Measurements from ENCODE around the gene NOS3.
"Not testable (repeated sequence)": the region's sequence is repeated elsewhere in the genome, so short reads cannot be mapped to it uniquely, and the experiment has no call there.

The NOS3 gene

DNA sequence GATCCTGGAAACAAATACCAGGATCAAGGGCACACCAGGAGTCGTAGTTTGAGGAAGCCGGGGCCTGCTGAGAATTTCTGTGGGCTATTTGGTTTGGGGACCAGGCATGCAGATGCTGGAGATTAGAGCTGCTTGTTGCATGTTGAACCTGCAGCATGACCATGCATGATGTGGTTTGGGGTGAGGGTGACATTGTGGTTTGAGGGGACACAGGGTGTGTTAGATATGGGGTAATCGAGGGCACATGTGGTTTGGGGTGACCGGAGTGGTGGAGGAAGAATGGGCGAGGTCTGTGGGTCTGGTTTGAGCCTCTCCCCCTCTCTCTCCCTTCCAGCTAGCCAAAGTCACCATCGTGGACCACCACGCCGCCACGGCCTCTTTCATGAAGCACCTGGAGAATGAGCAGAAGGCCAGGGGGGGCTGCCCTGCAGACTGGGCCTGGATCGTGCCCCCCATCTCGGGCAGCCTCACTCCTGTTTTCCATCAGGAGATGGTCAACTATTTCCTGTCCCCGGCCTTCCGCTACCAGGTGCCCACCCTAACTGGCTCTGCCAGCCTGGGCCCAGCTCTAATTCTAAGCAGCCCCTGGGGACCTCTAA, 10.2 kb downstream of the NOS3 start:
- DNase-seq (ENCODE audit: low read depth in 2 of 2), result no peak

- DNase-seq (ENCODE audit: low read depth in 2 of 2), result no peak
Observed at GRCh38 chr7:151001546-151001945, 10.7 kb downstream of the NOS3 start.

- DNase-seq (ENCODE audit: low read depth in 2 of 2), result no peak
Observed at GRCh38 chr7:151003572-151003971, 12.8 kb downstream of the NOS3 start.

DNA sequence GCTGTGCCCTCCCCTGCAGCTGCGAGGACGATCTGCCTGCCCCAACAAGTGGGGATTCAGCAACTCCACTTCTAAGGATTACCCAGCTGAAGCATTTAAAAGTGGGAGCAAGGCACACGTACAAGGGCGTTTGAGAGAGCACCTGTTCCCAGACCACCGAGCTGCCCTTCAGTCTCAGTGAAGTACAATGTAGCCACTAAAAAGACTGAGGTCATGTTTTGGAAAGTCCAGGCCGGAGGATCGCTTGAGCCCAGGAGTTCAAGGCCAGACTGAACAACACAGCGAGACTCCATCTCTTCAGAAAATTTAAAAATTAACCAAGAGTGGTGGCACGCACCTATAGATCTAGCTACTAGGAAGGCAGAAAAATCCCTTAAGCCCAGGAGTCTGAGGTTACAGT, 14.7 kb downstream of the NOS3 start:
- DNase-seq (ENCODE audit: low read depth in 2 of 2), result no peak

DNA sequence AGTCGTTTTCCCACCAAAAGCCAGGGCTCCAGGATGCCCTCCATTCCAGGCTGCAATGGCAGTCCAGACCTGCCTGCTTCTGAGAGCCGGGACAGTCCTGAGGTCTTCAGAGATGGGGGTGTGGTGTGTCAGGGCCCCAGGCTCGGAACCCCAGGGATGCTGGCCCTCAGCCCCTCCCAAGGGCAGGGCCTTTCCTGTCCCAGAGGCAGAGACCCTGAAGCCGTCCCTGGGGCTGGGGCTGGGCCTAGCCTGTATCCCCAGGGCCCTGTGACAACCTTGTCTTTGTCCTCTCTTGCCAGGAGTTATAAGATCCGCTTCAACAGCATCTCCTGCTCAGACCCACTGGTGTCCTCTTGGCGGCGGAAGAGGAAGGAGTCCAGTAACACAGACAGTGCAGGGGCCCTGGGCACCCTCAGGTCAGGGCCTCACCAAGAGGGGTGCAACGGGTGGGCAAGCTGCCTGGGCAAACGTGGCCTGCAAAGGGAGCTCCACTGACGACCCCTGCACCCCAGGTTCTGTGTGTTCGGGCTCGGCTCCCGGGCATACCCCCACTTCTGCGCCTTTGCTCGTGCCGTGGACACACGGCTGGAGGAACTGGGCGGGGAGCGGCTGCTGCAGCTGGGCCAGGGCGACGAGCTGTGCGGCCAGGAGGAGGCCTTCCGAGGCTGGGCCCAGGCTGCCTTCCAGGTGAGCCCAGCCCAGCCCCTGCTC, 15.9 kb downstream of the NOS3 start:
- DNase-seq (ENCODE audit: low read depth in 2 of 2), result no peak

- DNase-seq (ENCODE audit: low read depth in 2 of 2), result no peak
Observed at GRCh38 chr7:151007469-151007898, 16.7 kb downstream of the NOS3 start.

- DNase-seq (ENCODE audit: low read depth in 2 of 2), result no peak
Observed at GRCh38 chr7:151008143-151008510, 17.3 kb downstream of the NOS3 start.

DNA sequence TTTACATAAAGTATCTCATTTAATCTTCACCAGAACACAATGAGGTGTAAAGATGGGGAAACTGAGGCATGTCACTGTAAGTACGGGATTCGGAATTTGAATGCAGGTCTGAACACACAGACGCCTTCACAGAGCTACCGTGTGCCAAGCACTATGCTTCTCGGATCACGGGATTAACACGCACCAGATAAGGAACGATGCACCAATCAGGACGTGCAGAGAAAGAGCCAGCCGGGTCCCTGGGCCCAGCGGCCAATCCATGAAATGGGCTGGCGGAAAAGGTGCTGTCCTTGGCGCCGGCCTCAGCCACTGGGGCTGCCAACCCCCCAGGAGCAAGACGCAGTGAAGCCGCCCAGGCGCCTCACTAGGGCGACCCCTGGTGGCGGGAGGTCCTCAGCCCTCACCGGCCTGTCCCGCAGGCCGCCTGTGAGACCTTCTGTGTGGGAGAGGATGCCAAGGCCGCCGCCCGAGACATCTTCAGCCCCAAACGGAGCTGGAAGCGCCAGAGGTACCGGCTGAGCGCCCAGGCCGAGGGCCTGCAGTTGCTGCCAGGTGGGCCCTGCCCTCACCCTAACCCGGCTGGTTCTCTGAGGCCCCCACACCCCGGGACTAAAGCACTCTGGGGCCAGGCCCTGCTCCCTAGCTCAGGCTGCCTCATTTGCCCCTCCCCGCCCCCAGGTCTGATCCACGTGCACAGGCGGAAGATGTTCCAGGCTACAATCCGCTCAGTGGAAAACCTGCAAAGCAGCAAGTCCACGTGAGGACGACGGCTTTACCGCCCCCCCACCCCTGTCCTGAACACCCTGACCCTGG, 17.9 kb downstream of the NOS3 start:
- DNase-seq (ENCODE audit: low read depth in 2 of 2), result peak; percentile 81 to 82

DNA sequence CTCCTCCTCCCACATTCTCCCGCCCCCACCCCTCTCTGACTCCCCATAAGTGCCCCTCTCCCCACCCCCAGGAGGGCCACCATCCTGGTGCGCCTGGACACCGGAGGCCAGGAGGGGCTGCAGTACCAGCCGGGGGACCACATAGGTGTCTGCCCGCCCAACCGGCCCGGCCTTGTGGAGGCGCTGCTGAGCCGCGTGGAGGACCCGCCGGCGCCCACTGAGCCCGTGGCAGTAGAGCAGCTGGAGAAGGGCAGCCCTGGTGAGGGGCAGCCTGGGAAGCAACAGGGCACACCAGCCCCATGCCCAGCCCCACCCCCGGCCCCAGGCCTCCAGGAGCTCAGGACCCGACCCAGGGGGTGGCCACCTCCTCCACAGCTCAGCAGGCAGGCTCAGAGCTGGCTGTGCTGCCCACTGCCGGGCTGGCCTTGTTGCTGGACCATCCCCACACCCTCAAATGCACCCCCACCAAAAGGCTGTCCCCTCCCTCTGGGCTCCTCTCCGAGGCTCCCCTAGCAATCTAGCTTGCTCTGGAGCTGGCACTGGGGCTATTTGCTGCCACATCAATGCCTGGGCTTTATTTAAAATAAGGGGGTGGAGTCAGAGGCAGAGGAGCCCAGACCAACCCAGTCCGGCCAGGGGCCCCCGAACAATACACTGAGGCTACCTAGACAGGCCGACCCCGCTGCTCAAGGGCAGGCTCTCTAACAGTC, 18.7 kb downstream of the NOS3 start:
- DNase-seq (ENCODE audit: low read depth in 2 of 2), result no peak

DNA sequence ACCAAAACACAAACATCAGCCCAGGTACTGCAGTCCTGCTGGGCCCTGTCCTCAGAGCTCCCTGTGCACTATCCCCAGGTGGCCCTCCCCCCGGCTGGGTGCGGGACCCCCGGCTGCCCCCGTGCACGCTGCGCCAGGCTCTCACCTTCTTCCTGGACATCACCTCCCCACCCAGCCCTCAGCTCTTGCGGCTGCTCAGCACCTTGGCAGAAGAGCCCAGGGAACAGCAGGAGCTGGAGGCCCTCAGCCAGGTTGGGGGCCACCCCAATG, 19.2 kb downstream of the NOS3 start:
- DNase-seq (ENCODE audit: low read depth in 2 of 2), result no peak

DNA sequence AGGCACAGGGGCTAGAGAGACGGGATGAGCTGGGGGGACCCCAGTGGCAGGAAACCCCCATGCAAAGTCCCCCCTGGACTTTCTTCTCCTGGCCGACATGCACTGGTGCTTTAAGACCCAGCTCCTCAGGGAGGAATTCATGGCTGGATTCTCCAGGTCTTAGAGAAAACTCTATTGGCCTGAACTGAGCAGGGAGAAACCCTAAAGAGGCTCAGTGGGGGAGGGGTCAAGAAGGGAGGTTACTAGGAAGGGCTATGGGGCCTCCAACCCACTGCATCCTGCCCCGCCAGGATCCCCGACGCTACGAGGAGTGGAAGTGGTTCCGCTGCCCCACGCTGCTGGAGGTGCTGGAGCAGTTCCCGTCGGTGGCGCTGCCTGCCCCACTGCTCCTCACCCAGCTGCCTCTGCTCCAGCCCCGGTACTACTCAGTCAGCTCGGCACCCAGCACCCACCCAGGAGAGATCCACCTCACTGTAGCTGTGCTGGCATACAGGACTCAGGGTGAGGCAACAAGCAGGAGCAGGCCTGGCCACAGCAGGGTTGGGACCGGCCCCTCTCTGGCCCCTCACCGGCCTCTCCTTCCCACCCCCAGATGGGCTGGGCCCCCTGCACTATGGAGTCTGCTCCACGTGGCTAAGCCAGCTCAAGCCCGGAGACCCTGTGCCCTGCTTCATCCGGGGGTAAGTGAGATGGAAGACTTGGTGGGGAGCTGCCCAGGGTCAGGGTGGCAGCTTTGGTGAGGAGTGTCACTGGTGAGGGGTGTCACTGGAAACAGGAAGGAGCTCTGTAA, 19.7 kb downstream of the NOS3 start:
- no peak for DNase-seq (ENCODE audit: low read depth in 2 of 2)

GRCh38 chr7:151011097-151011409, 20.2 kb downstream of the NOS3 start:
- no peak for DNase-seq (ENCODE audit: low read depth in 2 of 2)

- DNase-seq (ENCODE audit: low read depth in 2 of 2), result not testable (repeated sequence)
Observed at GRCh38 chr7:151011616-151012015, 20.8 kb downstream of the NOS3 start.

DNA sequence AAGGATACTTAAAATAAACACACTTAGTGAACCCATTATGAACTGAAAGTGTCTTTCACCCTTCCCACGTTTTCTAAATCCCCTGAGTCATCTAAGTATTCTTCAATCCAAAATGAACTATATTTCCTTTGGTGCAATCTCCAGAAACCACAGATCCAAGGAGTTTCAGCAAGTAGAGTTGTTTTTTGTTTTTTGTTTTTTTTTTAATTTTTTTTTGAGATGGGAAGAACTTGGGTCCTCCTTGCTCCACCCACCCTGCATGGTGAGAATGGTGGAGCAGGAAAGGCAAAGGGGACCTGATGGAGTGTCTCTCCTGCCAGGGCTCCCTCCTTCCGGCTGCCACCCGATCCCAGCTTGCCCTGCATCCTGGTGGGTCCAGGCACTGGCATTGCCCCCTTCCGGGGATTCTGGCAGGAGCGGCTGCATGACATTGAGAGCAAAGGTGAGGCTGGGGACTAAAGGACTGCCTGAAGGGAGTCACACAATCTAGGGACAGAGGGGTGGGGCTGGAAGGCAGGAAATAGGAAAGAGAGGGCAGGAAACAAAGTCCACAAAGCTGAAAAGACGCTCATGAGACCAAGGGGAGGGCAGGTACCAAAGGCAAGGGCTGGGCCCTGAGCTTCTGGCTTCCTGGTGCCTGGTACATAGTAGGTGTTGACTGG, 21.3 kb downstream of the NOS3 start:
- no peak for DNase-seq (ENCODE audit: low read depth in 2 of 2)

GRCh38 chr7:151012911-151013347, 22.1 kb downstream of the NOS3 start:
- no peak for DNase-seq (ENCODE audit: low read depth in 2 of 2)

DNA sequence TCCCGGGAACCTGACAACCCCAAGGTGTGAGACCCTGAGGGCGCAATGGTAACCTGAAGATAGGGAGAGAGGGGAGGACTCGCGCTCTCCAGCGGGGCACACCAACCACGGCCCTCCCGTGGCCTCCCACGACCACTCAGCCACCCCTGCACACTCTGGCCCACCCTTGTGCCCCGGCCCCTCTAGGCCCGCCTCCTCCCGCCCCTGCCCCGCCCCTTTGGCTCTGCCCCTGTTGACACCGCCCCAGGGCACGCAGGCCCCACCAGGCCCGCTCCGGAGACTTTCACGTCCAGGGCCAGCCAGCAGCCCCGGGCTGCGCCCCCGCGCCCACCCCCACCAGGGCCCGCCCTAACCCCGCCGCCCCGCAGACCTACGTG, 22.5 kb downstream of the NOS3 start:
- DNase-seq (ENCODE audit: low read depth in 2 of 2), result no peak

DNA sequence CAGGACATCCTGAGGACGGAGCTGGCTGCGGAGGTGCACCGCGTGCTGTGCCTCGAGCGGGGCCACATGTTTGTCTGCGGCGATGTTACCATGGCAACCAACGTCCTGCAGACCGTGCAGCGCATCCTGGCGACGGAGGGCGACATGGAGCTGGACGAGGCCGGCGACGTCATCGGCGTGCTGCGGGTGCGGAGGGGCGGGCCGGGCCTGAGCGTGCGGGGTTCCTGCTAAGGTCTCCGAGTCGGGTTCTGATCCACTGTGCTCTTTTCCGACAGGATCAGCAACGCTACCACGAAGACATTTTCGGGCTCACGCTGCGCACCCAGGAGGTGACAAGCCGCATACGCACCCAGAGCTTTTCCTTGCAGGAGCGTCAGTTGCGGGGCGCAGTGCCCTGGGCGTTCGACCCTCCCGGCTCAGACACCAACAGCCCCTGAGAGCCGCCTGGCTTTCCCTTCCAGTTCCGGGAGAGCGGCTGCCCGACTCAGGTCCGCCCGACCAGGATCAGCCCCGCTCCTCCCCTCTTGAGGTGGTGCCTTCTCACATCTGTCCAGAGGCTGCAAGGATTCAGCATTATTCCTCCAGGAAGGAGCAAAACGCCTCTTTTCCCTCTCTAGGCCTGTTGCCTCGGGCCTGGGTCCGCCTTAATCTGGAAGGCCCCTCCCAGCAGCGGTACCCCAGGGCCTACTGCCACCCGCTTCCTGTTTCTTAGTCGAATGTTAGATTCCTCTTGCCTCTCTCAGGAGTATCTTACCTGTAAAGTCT, 23.1 kb downstream of the NOS3 start:
- peak; percentile 63 to 77 for DNase-seq (ENCODE audit: low read depth in 2 of 2)

GRCh38 chr7:151014950-151015349, 24.1 kb downstream of the NOS3 start:
- no peak for DNase-seq (ENCODE audit: low read depth in 2 of 2)

DNA sequence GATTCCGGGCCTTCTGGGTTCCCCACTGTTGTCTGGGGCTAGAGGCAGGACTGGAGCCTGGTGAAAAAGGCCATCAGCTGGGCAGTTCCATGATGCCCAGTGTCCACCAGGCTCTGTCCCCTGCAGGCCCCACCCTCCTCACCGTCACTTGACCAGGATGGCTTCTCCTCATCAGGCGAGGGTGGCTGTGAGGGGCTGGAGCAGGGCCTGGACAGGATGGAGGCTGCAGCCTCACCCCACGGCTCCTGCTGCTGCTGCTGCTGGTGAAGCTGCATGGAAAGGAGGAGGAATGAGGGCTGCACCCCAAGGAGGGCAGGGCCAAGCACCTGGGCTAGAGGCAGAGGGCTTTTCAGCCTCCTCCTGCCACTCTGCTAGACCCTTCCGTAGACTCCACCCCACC, 25.1 kb downstream of the NOS3 start:
- no peak for DNase-seq (ENCODE audit: low read depth in 2 of 2)

GRCh38 chr7:151016505-151016904, 25.7 kb downstream of the NOS3 start:
- no peak for DNase-seq (ENCODE audit: low read depth in 2 of 2)

GRCh38 chr7:151016942-151017341, 26.1 kb downstream of the NOS3 start:
- DNase-seq (ENCODE audit: low read depth in 2 of 2), result no peak
